HEK293 (cell line): ENCODE results near the gene PDE3B.

Source experiments
- EGR2 ChIP-seq: fragments of 450-650 bp; formaldehyde crosslinking; IDR thresholded peaks from 2 replicates; pipeline ENCODE4 v1.5.1; 2016; ENCODE audit warnings: low read depth, missing biosample characterization, missing genetic modification characterization
- GLI2 ChIP-seq: fragments of 450-650 bp; formaldehyde crosslinking; IDR thresholded peaks from 2 replicates; pipeline ENCODE4; 2017; ENCODE audit warnings: missing biosample characterization, missing genetic modification characterization, low read depth, borderline replicate concordance
- GLIS1 ChIP-seq: fragments of 450-650 bp; formaldehyde crosslinking; IDR thresholded peaks from 2 replicates; pipeline ENCODE4 v1.5.1; 2016; ENCODE audit warnings: missing biosample characterization, missing genetic modification characterization
- GLIS2 ChIP-seq: fragments of 450-650 bp; formaldehyde crosslinking; IDR thresholded peaks from 2 replicates; pipeline ENCODE4 v1.5.1; 2016; ENCODE audit warnings: missing biosample characterization, missing genetic modification characterization
- HOXD13 ChIP-seq: sonication (generic); formaldehyde crosslinking; IDR thresholded peaks from 2 replicates; pipeline ENCODE4 v1.8.0; 2022; ENCODE audit warnings: missing genetic modification reagents, borderline replicate concordance
- OSR2 ChIP-seq: fragments of 450-650 bp; formaldehyde crosslinking; IDR thresholded peaks from 2 replicates; pipeline ENCODE4 v1.5.1; 2016; ENCODE audit warnings: missing biosample characterization, missing genetic modification characterization
- OVOL3 ChIP-seq: fragments of 450-650 bp; formaldehyde crosslinking; IDR thresholded peaks from 2 replicates; pipeline ENCODE4 v1.5.1; 2016; ENCODE audit warnings: missing biosample characterization, missing genetic modification characterization
- RBAK ChIP-seq: fragments of 450-650 bp; formaldehyde crosslinking; IDR thresholded peaks from 2 replicates; pipeline ENCODE4 v1.5.1; 2016; ENCODE audit warnings: missing biosample characterization, missing genetic modification characterization
- SCRT2 ChIP-seq: fragments of 450-650 bp; formaldehyde crosslinking; IDR thresholded peaks from 2 replicates; pipeline ENCODE4 v1.5.1; 2016; ENCODE audit warnings: missing biosample characterization, missing genetic modification characterization
- TRIM28 ChIP-seq: IDR thresholded peaks from 2 replicates; pipeline ENCODE4 v1.6.1; 2011; ENCODE audit warnings: low read length, control low read depth, borderline replicate concordance
- YY2 ChIP-seq: fragments of 450-650 bp; formaldehyde crosslinking; IDR thresholded peaks from 2 replicates; pipeline ENCODE4 v1.5.1; 2016; ENCODE audit warnings: missing biosample characterization, missing genetic modification characterization
- ZBTB1 ChIP-seq: fragments of 450-650 bp; formaldehyde crosslinking; IDR thresholded peaks from 2 replicates; pipeline ENCODE4 v1.5.1; 2016; ENCODE audit warnings: missing biosample characterization, missing genetic modification characterization
- ZBTB20 ChIP-seq: fragments of 450-650 bp; formaldehyde crosslinking; IDR thresholded peaks from 2 replicates; pipeline ENCODE4 v1.5.1; 2016; ENCODE audit warnings: missing biosample characterization, missing genetic modification characterization
- ZBTB7A ChIP-seq: fragments of 450-650 bp; formaldehyde crosslinking; IDR thresholded peaks from 2 replicates; pipeline ENCODE4 v1.5.1; 2016; ENCODE audit warnings: low read depth, missing biosample characterization, missing genetic modification characterization
- ZBTB8A ChIP-seq: fragments of 450-650 bp; formaldehyde crosslinking; IDR thresholded peaks from 2 replicates; pipeline ENCODE4 v1.5.1; 2016; ENCODE audit warnings: missing biosample characterization, missing genetic modification characterization
- ZEB2 ChIP-seq: fragments of 450-650 bp; formaldehyde crosslinking; IDR thresholded peaks from 2 replicates; pipeline ENCODE4 v1.5.1; 2016; ENCODE audit warnings: missing biosample characterization, missing genetic modification characterization
- ZNF138 ChIP-seq: fragments of 450-650 bp; formaldehyde crosslinking; IDR thresholded peaks from 2 replicates; pipeline ENCODE4 v1.5.1; 2016; ENCODE audit warnings: missing biosample characterization, missing genetic modification characterization, borderline replicate concordance
- ZNF140 ChIP-seq: fragments of 450-650 bp; formaldehyde crosslinking; IDR thresholded peaks from 2 replicates; pipeline ENCODE4 v1.5.1; 2016; ENCODE audit warnings: missing biosample characterization, missing genetic modification characterization
- ZNF16 ChIP-seq: fragments of 450-650 bp; formaldehyde crosslinking; IDR thresholded peaks from 2 replicates; pipeline ENCODE4 v1.5.1; 2016; ENCODE audit warnings: low read depth, missing biosample characterization, missing genetic modification characterization
- ZNF184 ChIP-seq: fragments of 450-650 bp; IDR thresholded peaks from 2 replicates; pipeline ENCODE4 v1.5.1; 2018; ENCODE audit warnings: missing biosample characterization, mild to moderate bottlenecking, missing genetic modification characterization
- ZNF266 ChIP-seq: fragments of 450-650 bp; formaldehyde crosslinking; IDR thresholded peaks from 2 replicates; pipeline ENCODE4 v1.5.1; 2016; ENCODE audit warnings: missing biosample characterization, missing genetic modification characterization, low read depth
- ZNF292 ChIP-seq: fragments of 450-650 bp; formaldehyde crosslinking; IDR thresholded peaks from 2 replicates; pipeline ENCODE4 v1.5.1; 2016; ENCODE audit warnings: low read depth, missing biosample characterization, missing genetic modification characterization, borderline replicate concordance
- ZNF302 ChIP-seq: fragments of 450-650 bp; formaldehyde crosslinking; IDR thresholded peaks from 2 replicates; pipeline ENCODE4 v1.5.1; 2016; ENCODE audit warnings: missing biosample characterization, missing genetic modification characterization, low read depth
- ZNF423 ChIP-seq: fragments of 450-650 bp; formaldehyde crosslinking; IDR thresholded peaks from 2 replicates; pipeline ENCODE4 v1.5.1; 2016; ENCODE audit warnings: missing biosample characterization, missing genetic modification characterization
- ZNF426 ChIP-seq: fragments of 450-650 bp; formaldehyde crosslinking; IDR thresholded peaks from 2 replicates; pipeline ENCODE4 v1.5.1; 2017; ENCODE audit warnings: missing biosample characterization, missing genetic modification characterization, mild to moderate bottlenecking, inconsistent platforms, moderate library complexity
- ZNF510 ChIP-seq: fragments of 450-650 bp; formaldehyde crosslinking; IDR thresholded peaks from 2 replicates; pipeline ENCODE4 v1.5.1; 2018; ENCODE audit warnings: mild to moderate bottlenecking, missing genetic modification characterization, missing biosample characterization; ENCODE audit not compliant: insufficient replicate concordance
- ZNF549 ChIP-seq: fragments of 450-650 bp; IDR thresholded peaks from 2 replicates; pipeline ENCODE4 v1.5.1; 2018; ENCODE audit warnings: missing biosample characterization, missing genetic modification characterization, mild to moderate bottlenecking, inconsistent platforms, moderate library complexity
- ZNF561 ChIP-seq: fragments of 450-650 bp; IDR thresholded peaks from 2 replicates; pipeline ENCODE4 v1.5.1; 2018; ENCODE audit warnings: missing biosample characterization, missing genetic modification characterization, borderline replicate concordance
- ZNF621 ChIP-seq: fragments of 450-650 bp; formaldehyde crosslinking; IDR thresholded peaks from 2 replicates; pipeline ENCODE4 v1.5.1; 2017; ENCODE audit warnings: missing biosample characterization, missing genetic modification characterization
- ZNF76 ChIP-seq: fragments of 450-650 bp; formaldehyde crosslinking; IDR thresholded peaks from 2 replicates; pipeline ENCODE4; 2016; ENCODE audit warnings: low read depth, missing biosample characterization, missing genetic modification characterization, borderline replicate concordance
- ZNF777 ChIP-seq: fragments of 450-650 bp; formaldehyde crosslinking; IDR thresholded peaks from 2 replicates; pipeline ENCODE4 v1.5.1; 2017; ENCODE audit warnings: missing biosample characterization, missing genetic modification characterization, borderline replicate concordance
- ZNF791 ChIP-seq: fragments of 450-650 bp; formaldehyde crosslinking; IDR thresholded peaks from 2 replicates; pipeline ENCODE4 v1.5.1; 2016; ENCODE audit warnings: missing biosample characterization, missing genetic modification characterization
- ZNF830 ChIP-seq: fragments of 450-650 bp; IDR thresholded peaks from 2 replicates; pipeline ENCODE4 v1.5.0; 2018; ENCODE audit warnings: missing biosample characterization, missing genetic modification characterization, low read depth, mild to moderate bottlenecking, moderate library complexity
- ZNF837 ChIP-seq: fragments of 450-650 bp; formaldehyde crosslinking; IDR thresholded peaks from 2 replicates; pipeline ENCODE4 v1.5.1; 2016; ENCODE audit warnings: missing biosample characterization, missing genetic modification characterization
- ZSCAN23 ChIP-seq: fragments of 450-650 bp; formaldehyde crosslinking; IDR thresholded peaks from 2 replicates; pipeline ENCODE4 v1.5.1; 2016; ENCODE audit warnings: missing biosample characterization, missing genetic modification characterization
- ZXDB ChIP-seq: fragments of 450-650 bp; formaldehyde crosslinking; IDR thresholded peaks from 2 replicates; pipeline ENCODE4 v1.5.1; 2016; ENCODE audit warnings: missing biosample characterization, missing genetic modification characterization
- TF ChIP-seq, protein P1 (sequence below): fragments of 450-650 bp; formaldehyde crosslinking; IDR thresholded peaks from 2 replicates; pipeline ENCODE4 v1.5.1; 2016; ENCODE audit warnings: missing biosample characterization, missing genetic modification characterization
- TF ChIP-seq, protein P2 (sequence below): fragments of 450-650 bp; formaldehyde crosslinking; IDR thresholded peaks from 2 replicates; pipeline ENCODE4 v1.5.1; 2016; ENCODE audit warnings: missing biosample characterization, missing genetic modification characterization
- TF ChIP-seq, protein P3 (sequence below): fragments of 450-650 bp; formaldehyde crosslinking; IDR thresholded peaks from 2 replicates; pipeline ENCODE4 v1.5.1; 2016; ENCODE audit warnings: missing biosample characterization, missing genetic modification characterization

PDE3B gene

DNA sequence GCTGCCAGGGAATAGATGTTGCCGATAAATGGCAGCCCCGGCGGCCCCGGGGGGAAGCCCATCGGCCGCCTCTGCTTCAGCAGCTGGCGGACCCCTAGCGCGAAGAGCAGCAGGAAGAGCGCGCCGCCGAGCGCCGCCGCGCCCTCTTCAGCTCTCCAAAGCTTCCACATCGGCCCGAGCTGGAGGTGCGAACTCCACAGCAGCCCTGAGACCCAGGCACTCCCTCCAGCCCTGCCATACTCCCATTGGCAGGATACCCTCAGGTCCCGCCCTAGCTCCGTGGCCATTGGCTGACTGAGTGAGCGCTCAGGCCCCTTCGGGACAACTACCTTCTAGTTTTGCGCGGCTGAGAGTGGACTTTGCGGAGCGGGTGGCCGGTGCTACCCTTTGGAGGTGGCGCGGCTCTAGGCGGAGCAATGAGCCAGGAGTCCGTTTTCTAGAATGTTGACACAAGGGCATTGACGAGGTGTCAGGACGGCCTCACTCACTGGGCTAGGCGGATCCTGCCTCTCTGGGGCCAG, 248.5 kb downstream of the PDE3B start, which contains the start of gene CYP2R1 (continued):
- TF ChIP-seq, protein P1, sequence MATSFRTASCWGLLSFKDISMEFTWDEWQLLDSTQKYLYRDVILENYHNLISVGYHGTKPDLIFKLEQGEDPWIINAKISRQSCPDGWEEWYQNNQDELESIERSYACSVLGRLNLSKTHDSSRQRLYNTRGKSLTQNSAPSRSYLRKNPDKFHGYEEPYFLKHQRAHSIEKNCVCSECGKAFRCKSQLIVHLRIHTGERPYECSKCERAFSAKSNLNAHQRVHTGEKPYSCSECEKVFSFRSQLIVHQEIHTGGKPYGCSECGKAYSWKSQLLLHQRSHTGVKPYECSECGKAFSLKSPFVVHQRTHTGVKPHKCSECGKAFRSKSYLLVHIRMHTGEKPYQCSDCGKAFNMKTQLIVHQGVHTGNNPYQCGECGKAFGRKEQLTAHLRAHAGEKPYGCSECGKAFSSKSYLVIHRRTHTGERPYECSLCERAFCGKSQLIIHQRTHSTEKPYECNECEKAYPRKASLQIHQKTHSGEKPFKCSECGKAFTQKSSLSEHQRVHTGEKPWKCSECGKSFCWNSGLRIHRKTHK (tag by site-specific recombination), result no peak
- no peak for TF ChIP-seq ZNF184 (tag by site-specific recombination)
- no peak for TF ChIP-seq ZNF791 (tag by site-specific recombination)
- TF ChIP-seq ZNF292, result no peak
- peak; percentile 78 for TF ChIP-seq ZXDB (tag by site-specific recombination)
- TF ChIP-seq ZEB2, result 0 out of 2 replicates have a peak, but pooled peaks have one; percentile 0
- no peak for TF ChIP-seq ZNF510 (tag by site-specific recombination)
- no peak for TF ChIP-seq ZNF138 (tag by site-specific recombination)
- TF ChIP-seq ZNF76 (tag by site-specific recombination), result no peak
- TF ChIP-seq ZBTB1 (tag by site-specific recombination), result no peak
- TF ChIP-seq OSR2 (tag by site-specific recombination), result no peak
- no peak for TF ChIP-seq ZNF837 (tag by site-specific recombination)
- TF ChIP-seq YY2 (tag by site-specific recombination), result no peak
- no peak for TF ChIP-seq ZNF621
- no peak for TF ChIP-seq ZBTB20 (tag by site-specific recombination)
- 0 out of 2 replicates have a peak, but pooled peaks have one; percentile 50 for TF ChIP-seq ZNF561 (tag by site-specific recombination)
- TF ChIP-seq GLIS2, result peak; percentile 82
- TF ChIP-seq ZNF830 (tag by site-specific recombination), result no peak
- no peak for TF ChIP-seq ZNF423 (tag by site-specific recombination)
- peak; percentile 15; the same call in 1 of the 2 replicates for TF ChIP-seq TRIM28
- TF ChIP-seq HOXD13 (CRISPR knock-in tag), result no peak
- TF ChIP-seq ZBTB7A (tag by site-specific recombination), result no peak
- TF ChIP-seq, protein P2, sequence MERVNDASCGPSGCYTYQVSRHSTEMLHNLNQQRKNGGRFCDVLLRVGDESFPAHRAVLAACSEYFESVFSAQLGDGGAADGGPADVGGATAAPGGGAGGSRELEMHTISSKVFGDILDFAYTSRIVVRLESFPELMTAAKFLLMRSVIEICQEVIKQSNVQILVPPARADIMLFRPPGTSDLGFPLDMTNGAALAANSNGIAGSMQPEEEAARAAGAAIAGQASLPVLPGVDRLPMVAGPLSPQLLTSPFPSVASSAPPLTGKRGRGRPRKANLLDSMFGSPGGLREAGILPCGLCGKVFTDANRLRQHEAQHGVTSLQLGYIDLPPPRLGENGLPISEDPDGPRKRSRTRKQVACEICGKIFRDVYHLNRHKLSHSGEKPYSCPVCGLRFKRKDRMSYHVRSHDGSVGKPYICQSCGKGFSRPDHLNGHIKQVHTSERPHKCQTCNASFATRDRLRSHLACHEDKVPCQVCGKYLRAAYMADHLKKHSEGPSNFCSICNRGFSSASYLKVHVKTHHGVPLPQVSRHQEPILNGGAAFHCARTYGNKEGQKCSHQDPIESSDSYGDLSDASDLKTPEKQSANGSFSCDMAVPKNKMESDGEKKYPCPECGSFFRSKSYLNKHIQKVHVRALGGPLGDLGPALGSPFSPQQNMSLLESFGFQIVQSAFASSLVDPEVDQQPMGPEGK (tag by site-specific recombination), result 0 out of 2 replicates have a peak, but pooled peaks have one; percentile 24
- TF ChIP-seq, protein P3, sequence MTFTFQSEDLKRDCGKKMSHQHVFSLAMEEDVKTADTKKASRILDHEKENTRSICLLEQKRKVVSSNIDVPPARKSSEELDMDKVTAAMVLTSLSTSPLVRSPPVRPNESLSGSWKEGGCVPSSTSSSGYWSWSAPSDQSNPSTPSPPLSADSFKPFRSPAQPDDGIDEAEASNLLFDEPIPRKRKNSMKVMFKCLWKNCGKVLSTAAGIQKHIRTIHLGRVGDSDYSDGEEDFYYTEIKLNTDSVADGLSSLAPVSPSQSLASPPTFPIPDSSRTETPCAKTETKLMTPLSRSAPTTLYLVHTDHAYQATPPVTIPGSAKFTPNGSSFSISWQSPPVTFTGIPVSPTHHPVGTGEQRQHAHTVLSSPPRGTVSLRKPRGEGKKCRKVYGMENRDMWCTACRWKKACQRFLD (tag by site-specific recombination), result no peak
- no peak for TF ChIP-seq EGR2 (tag by site-specific recombination)
- no peak for TF ChIP-seq ZNF426 (tag by site-specific recombination)
- TF ChIP-seq ZNF16, result no peak
- no peak for TF ChIP-seq ZNF140 (tag by site-specific recombination)
- TF ChIP-seq ZBTB8A, result no peak
- TF ChIP-seq SCRT2 (tag by site-specific recombination), result no peak
- no peak for TF ChIP-seq GLI2
- TF ChIP-seq ZSCAN23 (tag by site-specific recombination), result no peak
- no peak for TF ChIP-seq RBAK (tag by site-specific recombination)
- 0 out of 2 replicates have a peak, but pooled peaks have one; percentile 3 for TF ChIP-seq ZNF777 (tag by site-specific recombination)
- no peak for TF ChIP-seq OVOL3
- no peak for TF ChIP-seq ZNF549 (tag by site-specific recombination)
- 0 out of 2 replicates have a peak, but pooled peaks have one; percentile 20 for TF ChIP-seq GLIS1
- no peak for TF ChIP-seq ZNF266 (tag by site-specific recombination)
- no peak for TF ChIP-seq ZNF302 (tag by site-specific recombination)
